ENCODE data around the gene SYCE1. TPM values are rescaled to one million over a fixed set of nuclear protein-coding genes. Genes with fewer than 3 reads are reported as not detected.

Gene SYCE1
- total RNA-seq, 1 experiment from 2014 or later, result not detected

- CTCF ChIA-PET, result no interaction called here
- no peak overlapping the region for H3K27ac Mint-ChIP-seq (ENCODE audit: low read depth, unreplicated experiment)
- DNase-seq (ENCODE audit: unreplicated experiment), result no peak
- no peaks in the 10 kb centered on the region for H3K4me1 Mint-ChIP-seq (ENCODE audit: insufficient read depth, unreplicated experiment)
- POLR2A ChIA-PET, result no interaction called here
- BruUV-seq (replicated peaks), result no TSS peak
- TF ChIP-seq CTCF (IDR thresholded peaks at IDR 0.05; ENCODE audit: unreplicated experiment), result no peak
- H3K36me3 Mint-ChIP-seq (ENCODE audit: insufficient read depth, unreplicated experiment), result no peaks in the 10 kb centered on the region
- H3K9me3 Mint-ChIP-seq (ENCODE audit: unreplicated experiment), result peaks cover 7% of the 10 kb centered on the region
- no peak overlapping the region for H3K4me3 Mint-ChIP-seq (ENCODE audit: unreplicated experiment)
- intact Hi-C loops (cut with micrococcal nuclease), result no loop called here
- no peaks in the 10 kb centered on the region for H3K27me3 Mint-ChIP-seq (ENCODE audit: insufficient read depth, unreplicated experiment)
These were observed 2.9 kb upstream of the SYCE1 start for GRCh38 chr10:133568287-133568614.

GRCh38 chr10:133567609-133568286 is 2.4 kb upstream of the SYCE1 start:
- ChIA-PET POLR2A (no interaction called here), CTCF (no interaction called here)
- no peak overlapping the region for H3K4me3 Mint-ChIP-seq (ENCODE audit: unreplicated experiment)
- DNase-seq (ENCODE audit: unreplicated experiment), result no peak
- no TSS peak for BruUV-seq (replicated peaks)
- peaks cover 2% of the 10 kb centered on the region for H3K9me3 Mint-ChIP-seq (ENCODE audit: unreplicated experiment)
- no peaks in the 10 kb centered on the region for H3K4me1 Mint-ChIP-seq (ENCODE audit: insufficient read depth, unreplicated experiment)
- no peaks in the 10 kb centered on the region for H3K36me3 Mint-ChIP-seq (ENCODE audit: insufficient read depth, unreplicated experiment)
- H3K27me3 Mint-ChIP-seq (ENCODE audit: insufficient read depth, unreplicated experiment), result no peaks in the 10 kb centered on the region
- TF ChIP-seq CTCF (IDR thresholded peaks at IDR 0.05; ENCODE audit: unreplicated experiment), result no peak
- H3K27ac Mint-ChIP-seq (ENCODE audit: low read depth, unreplicated experiment), result no peak overlapping the region
- intact Hi-C loops (cut with micrococcal nuclease), result no loop called here

- H3K9me3 Mint-ChIP-seq (ENCODE audit: unreplicated experiment), result no peaks in the 10 kb centered on the region
- no peak for DNase-seq (ENCODE audit: unreplicated experiment)
- no peak overlapping the region for H3K4me3 Mint-ChIP-seq (ENCODE audit: unreplicated experiment)
- H3K4me1 Mint-ChIP-seq (ENCODE audit: insufficient read depth, unreplicated experiment), result no peaks in the 10 kb centered on the region
- POLR2A ChIA-PET, result no interaction called here
- H3K27ac Mint-ChIP-seq (ENCODE audit: low read depth, unreplicated experiment), result no peak overlapping the region
- no peak for TF ChIP-seq CTCF (IDR thresholded peaks at IDR 0.05; ENCODE audit: unreplicated experiment)
- CTCF ChIA-PET, result no interaction called here
- BruUV-seq (replicated peaks), result no TSS peak
- no peaks in the 10 kb centered on the region for H3K36me3 Mint-ChIP-seq (ENCODE audit: insufficient read depth, unreplicated experiment)
- intact Hi-C loops (cut with micrococcal nuclease), result no loop called here
- peaks cover 6% of the 10 kb centered on the region for H3K27me3 Mint-ChIP-seq (ENCODE audit: insufficient read depth, unreplicated experiment)
These were observed 1.7 kb upstream of the SYCE1 start for GRCh38 chr10:133567119-133567518.

GRCh38 chr10:133564816-133565215 is 567 bp downstream of the SYCE1 start:
- H3K9me3 Mint-ChIP-seq (ENCODE audit: unreplicated experiment), result no peaks in the 10 kb centered on the region
- no peaks in the 10 kb centered on the region for H3K4me1 Mint-ChIP-seq (ENCODE audit: insufficient read depth, unreplicated experiment)
- H3K27me3 Mint-ChIP-seq (ENCODE audit: insufficient read depth, unreplicated experiment), result peaks cover 22% of the 10 kb centered on the region

More at GRCh38 chr10:133564816-133565215, 567 bp downstream of the SYCE1 start:
- ChIA-PET POLR2A (no interaction called here), CTCF (no interaction called here)
- Mint-ChIP-seq H3K36me3 (ENCODE audit: insufficient read depth, unreplicated experiment) (no peaks in the 10 kb centered on the region), H3K27ac (ENCODE audit: low read depth, unreplicated experiment) (no peak overlapping the region), H3K4me3 (ENCODE audit: unreplicated experiment) (no peak overlapping the region)
- DNase-seq (ENCODE audit: unreplicated experiment), result no peak
- BruUV-seq (replicated peaks), result no TSS peak
- TF ChIP-seq CTCF (IDR thresholded peaks at IDR 0.05; ENCODE audit: unreplicated experiment), result no peak
- intact Hi-C loops (cut with micrococcal nuclease), result no loop called here
